VCaP (cell line): ENCODE measurements around the gene AGAP2.

Experiments
- H3K27ac ChIP-seq: fragments of 450-650 bp; 2 replicates; pipeline ENCODE4 v1.5.1; 2017
- TF ChIP-seq, protein P1 (sequence below): fragments of 450-650 bp; conservative IDR thresholded peaks from 2 replicates; pipeline ENCODE4 v1.5.1; 2017; ENCODE audit warnings: mild to moderate bottlenecking, moderate library complexity

Gene AGAP2

DNA sequence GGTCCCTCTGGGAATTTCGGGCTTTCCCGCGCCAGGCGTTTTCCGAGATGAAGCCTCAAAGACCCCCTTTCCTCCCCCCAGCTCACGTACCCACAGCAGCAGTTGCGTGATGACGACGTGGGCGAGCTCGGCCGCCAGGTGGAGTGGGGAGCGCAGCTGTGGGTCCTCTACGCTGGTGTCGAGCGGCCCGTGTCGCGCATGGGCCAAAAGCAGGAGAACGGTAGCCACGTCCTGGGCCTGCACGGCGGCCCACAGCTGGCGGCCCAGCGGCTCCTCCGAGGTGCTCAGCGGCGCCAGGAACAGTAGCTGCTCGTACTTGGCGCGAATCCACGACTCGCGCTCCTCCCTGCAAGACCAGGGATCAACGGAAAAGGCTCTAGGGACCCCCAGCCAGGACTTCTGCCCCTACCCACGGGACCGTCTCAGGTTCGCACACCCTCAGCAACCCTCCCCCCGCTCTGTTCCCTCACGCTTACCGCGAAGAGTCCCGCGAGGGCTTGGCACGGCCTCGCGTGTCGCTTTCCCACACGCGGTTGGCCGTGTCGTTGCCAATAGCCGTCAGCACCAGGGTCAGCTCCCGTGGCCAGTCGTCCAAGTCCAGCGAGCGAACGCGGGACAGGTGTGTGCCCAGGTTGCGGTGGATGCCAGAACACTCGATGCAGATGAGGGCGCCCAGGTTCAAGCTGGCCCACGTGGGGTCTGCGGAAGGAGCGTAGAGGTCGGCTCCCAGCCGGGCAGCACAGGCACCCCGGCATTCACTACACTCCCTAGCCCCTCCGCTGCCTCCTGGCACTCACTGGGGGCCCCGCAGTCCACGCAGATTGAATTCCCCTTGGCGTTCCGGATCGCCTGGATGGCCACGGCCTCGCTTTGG, 11.4 kb downstream of the AGAP2 start:
- TF ChIP-seq, protein P1, sequence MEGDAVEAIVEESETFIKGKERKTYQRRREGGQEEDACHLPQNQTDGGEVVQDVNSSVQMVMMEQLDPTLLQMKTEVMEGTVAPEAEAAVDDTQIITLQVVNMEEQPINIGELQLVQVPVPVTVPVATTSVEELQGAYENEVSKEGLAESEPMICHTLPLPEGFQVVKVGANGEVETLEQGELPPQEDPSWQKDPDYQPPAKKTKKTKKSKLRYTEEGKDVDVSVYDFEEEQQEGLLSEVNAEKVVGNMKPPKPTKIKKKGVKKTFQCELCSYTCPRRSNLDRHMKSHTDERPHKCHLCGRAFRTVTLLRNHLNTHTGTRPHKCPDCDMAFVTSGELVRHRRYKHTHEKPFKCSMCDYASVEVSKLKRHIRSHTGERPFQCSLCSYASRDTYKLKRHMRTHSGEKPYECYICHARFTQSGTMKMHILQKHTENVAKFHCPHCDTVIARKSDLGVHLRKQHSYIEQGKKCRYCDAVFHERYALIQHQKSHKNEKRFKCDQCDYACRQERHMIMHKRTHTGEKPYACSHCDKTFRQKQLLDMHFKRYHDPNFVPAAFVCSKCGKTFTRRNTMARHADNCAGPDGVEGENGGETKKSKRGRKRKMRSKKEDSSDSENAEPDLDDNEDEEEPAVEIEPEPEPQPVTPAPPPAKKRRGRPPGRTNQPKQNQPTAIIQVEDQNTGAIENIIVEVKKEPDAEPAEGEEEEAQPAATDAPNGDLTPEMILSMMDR = peak; percentile 10; the same call in 1 of the 2 replicates
- peak overlapping the region; percentile 88 for H3K27ac ChIP-seq

DNA sequence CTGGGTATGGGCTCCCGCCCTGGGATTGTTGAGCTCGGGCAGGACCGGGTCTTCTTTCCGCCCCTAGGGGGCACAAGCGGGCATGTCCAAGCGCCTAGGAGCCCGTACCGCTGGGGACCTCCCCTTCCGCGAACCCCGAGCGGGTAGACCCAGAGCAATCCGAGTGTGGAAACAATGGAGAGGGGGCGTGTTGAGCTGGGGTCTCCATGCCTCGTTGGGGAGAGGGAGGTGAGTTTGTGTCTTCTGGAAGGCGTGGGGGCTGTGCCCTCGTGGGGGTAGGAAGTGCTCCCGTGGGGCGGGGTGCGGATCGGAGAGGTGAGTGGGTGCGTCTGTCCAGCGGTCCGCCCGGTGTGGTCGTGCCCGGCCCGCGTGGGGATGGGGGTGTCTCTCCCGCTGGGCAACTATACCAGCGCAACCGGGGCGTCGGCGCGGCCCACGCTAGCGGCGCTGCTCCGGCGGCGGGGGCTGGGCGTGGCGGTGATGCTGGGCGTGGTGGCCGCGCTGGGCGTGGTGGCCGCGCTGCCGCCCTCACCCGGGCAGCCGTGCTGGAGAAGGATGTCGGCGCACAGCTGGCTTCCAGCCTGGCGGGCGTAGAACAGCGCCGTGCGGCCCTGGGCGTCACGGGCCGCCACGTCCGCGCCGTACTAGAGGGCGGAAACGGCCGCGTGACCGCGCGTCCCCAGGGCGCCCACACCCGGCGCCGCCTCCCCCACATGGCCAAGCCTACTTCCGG, 12.2 kb downstream of the AGAP2 start:
- TF ChIP-seq, protein P1 = peak; percentile 93
- H3K27ac ChIP-seq = peak overlapping the region; percentile 88

DNA sequence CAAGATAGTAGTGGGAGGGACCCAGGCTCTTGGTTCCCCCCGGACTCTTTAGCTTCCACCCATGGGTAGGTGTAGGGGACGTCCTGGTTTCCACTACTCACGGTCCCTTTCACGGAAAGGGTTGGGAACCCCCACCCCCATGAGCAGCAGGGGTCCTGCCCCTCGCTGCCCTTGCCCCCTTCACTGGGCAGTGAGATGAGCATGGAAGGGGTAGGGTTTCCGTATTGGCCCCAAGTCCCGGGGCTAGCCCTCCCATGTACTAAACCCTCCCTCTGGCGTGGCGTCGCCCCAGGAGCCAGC, 12.7 kb downstream of the AGAP2 start:
- peak overlapping the region; percentile 88 for H3K27ac ChIP-seq
- TF ChIP-seq, protein P1 = no peak

DNA sequence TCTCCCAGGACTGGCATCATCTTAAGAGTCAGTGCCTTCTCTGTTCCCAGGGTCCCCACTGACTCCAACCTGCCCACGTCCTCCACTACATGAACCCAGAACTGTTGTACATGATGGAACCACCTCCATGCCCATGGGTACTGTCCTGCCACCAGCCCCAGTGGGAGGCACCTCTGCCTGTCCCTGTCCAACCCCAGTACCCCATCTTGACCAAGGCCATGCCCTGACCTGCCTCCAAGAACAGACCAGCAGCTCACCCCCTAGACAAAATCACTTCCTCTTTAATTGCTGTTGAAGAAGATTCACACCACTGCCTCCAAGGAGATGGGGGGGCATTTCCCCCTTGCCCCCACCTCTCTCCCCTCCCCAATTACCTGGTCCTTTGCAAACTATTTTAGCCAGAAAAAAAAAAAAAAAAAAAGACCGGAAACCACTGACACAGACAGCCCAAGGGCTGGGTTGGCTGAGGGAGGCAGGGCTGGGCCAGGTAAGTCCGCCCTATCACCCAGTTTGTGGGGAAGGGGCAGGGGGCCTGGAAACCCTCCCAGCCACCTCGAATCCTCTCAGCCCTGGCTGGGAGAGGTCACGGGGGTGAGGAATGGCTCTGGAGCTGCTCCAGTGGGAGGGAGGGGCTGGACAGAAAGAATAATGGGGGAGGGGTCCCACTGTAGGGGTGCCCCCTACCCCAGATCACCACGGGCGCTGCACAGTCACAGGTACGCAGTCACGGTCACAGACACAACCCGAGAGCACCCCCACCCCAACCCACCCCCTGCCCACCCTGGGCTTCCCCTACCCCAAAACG, 13.4 kb downstream of the AGAP2 start:
- TF ChIP-seq, protein P1 = no peak
- no peak overlapping the region for H3K27ac ChIP-seq

DNA sequence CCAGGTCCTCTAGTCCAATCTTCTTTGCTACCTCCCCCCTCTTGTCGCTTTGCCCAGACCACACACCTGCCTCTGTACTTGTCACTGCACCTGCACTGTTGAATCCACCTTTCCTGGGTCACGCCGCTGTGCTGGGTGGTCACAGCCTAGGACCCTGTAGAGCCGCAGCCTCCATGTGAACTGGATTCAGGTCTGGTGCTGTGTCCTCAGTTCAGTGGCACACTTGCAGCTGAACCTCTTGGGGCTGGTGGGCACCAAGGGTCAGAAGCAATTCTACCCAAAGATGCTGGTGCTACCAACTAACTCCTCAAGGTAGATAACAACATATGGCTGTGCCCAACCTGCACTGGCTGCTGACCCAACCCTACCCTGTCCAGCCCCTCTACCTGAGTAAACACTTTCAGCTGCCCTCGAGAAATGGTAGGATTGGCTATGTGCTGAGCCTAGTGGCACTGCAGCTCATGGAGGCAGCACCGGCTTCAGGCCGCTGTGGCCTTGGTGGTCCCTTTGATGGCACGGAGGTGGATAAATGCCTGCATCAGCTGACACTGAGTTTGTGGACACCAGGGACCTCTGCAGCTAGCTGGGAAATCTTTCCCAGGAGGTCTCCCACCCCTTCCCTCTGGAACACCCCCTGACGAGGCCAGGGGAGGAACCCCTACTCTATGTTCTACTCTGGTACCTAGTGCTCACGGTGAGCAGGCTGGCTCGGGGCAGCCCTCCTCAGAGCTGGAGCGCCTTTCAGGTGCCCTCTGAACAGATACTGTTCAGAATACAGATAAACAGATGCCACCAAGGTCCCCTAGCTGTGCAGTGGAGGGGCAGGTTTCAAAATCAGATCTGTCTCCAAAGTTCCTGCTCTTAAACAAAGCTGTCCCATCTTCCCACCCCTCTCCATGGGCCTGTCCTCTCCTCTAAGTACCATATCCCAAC, 14.3 kb downstream of the AGAP2 start:
- TF ChIP-seq, protein P1 = no peak
- no peak overlapping the region for H3K27ac ChIP-seq

DNA sequence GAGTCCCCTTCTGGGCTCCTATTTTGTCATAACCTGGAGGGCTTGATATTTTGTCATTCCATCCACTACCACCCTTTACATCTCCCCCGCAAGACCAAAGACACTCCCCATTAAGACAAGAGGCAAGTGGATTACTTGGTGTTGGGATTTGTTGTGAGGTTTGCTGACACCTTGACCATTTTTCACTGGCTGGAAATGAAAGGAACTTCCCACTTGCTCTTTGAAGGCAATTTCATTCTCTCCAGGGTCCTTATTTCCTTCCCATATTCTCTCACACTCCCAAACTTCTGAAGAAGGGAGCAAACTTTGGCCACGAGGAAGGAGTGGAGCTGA, 14.9 kb downstream of the AGAP2 start:
- no peak overlapping the region for H3K27ac ChIP-seq
- TF ChIP-seq, protein P1 = no peak
